NCI-H2107 treated with DMSO at 0.1 percent for 48 hours (cell line): ENCODE measurements around the gene VEGFB.
A peak's percentile ranks its signal among the peaks of the same experiment; 100 is the strongest.

Experiments
- DNase-seq: peaks from one replicate; lab custom pipeline; 2025; ENCODE audit not compliant: unreplicated experiment; lab: John Stamatoyannopoulos, UW

The VEGFB gene, protein sequence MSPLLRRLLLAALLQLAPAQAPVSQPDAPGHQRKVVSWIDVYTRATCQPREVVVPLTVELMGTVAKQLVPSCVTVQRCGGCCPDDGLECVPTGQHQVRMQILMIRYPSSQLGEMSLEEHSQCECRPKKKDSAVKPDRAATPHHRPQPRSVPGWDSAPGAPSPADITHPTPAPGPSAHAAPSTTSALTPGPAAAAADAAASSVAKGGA

DNA sequence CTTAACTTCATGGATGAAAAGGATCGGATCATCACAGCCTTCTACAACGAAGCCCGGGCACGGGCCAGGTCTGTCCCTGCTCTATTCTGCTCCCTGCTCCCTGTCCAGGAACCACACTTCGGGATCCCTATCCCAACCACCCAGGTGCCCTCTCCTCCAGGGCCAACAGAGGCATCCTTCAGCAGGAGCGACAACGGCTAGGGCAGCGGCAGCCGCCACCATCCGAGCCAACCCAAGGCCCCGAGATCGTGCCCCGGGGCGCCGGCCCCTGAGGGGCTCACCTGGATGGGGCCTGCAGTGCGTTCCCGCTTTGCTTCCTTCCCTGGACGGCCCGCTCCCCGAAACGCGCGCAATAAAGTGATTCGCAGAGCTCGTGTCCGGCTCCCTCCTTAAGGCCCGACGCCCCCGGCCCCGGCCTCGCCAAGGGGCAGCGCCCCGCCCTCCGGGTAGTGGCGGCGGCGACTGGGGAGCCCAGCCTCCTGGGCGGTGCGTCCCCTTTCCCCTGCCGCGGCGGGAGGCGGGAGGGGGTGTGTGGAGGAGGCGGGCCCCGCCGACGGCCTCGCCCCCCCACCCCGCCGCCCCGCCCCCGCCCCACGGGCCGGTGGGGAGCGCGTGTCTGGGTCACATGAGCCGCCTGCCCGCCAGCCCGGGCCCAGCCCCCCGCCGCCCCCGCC lies at the start of gene VEGFB:
VEGFB (plus strand) TSS at position 672 of the 674 bp plus-strand sequence. CDS start 250 bp downstream, outside the sequence.
- DNase-seq: no peak

DNA sequence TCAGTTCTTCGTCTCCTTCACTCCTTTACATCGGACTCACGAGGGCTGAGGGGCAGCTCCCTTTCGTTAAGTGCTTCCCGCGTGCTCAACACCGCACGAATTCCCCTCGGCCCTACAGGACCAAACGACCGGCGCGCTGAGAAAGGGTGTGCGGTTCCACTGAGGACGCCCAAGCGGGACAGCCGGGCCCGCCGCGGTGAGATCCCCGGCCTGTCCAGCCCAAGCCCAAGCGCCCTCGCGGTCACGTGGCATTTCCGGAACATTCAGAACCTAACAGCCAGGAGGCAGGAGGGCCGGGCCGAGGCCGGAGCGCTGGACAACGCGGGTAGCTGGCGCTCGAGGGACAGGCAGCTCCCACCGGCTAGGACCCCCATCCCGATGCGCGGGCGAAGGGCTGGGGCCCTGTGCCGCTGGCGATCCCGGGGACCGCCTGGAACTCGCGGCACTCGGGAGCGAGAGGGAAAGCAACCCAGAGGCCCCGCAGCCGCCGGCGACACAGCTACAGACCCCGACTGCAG lies 49.1 kb upstream of the VEGFB start:
- peak; percentile 50 for DNase-seq

DNA sequence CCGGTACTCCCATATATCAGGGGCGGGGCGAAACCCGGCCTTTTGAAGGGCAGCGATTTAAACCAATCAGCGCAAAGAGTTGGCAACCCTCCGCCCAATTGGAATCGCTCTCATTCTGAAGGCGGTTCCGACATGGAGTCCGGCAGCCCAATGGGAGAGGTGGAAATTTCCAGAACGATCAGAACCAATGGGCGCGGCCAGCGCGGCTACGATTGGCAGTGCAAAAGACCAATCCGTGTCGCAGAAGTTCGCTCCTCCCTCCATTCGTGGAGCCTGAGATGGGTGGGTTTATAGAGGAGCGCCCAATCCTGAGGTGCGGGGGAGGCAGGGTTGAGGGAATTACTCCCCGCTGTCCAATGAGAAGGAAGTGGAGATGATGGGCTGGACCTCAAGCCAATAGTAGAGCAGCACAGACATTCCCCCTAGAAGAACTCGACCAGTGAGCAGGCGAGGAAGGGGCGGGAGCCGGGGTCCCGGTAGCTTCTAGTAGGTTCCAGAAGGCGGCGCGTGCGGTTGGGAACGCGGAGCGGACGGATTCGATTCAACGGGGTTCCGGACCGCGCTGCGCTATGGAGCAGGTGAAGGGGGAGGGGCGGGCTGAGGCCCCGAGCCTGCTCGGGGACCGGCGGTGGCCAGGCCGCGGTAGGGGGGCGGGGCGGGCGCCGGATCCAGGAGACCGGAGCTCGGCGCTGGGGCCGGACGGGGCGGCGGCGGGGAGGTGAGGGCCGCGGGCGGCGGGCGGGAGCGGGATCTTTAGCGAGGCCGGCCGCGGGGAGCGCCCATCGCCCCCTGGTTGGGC lies 48.5 kb upstream of the VEGFB start, which contains the start of gene STIP1:
STIP1 (plus strand) TSS at position 479 of the 799 bp plus-strand sequence; CDS start at position 570, 91 bp downstream.
- DNase-seq: peak; percentile 99

DNA sequence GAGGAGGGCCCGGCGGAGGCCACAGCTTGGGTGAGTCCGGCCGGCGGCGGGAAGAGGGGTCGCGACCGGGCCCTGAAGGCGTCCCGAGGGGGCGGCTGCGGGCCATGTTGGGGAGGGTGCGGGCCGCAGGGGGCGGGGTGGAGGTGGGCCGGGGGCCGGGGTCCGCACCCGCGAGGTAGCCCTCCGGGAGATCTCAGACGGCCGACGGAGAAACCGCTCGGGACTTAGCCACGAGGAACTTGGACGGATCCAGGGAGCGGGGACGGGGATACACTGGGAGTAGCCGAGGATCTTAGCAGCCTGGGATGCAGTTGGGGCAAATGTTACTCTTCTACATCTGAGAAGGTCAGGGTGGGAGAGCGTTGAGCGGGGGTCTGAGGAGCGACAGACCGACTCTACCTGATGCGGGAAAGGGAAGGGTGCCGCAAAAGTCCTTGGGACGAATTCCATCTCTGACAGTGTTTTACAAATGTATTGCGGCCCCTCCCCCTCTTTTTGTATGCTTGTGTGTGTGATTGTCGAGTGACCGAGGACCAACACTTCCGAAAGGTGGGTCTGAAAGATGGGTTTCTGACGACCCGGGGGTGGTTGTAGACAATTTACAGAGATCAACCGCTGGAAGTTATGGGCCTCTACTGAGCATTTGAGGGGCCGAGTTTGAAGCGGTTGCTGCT lies 47.8 kb upstream of the VEGFB start:
- no peak for DNase-seq

DNA sequence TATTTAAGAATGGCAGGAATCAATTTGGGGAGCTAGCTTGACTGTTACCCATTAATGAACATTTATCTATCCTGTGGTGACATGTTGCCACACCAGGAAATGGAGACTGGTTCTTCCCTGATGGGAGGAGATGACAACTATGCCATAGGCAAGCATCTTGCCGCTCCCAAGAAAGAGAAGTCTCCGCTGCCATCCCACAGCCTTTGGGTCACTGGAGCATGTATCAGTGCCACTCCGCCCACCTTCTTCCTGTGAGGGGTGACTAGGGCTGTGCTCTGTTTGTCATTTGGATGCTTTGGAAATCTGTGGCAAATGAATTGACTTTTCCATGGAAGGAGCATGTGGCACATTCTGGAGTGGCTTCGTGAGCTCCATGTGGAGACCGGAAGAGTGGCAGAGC lies 42.0 kb upstream of the VEGFB start:
- DNase-seq: no peak

DNA sequence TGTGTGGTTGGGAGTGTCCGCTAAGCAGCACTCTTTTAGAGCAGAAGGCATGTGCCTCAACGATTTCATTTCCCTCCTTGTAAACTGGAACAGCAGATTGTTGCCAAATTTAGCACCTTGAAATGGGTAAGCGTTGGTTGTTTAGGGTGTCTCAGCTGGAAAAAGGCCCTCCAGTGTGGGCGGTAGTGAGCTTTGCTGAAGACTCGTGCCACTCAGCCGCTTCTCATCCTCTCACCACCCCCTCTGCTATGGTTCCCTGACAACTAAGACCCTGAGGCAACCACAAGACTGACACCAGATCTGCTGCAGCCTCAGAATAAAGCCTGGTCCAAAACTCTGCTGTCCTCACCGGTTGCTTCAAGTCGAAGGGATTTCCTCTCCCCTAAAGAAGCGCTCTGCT lies 37.8 kb upstream of the VEGFB start:
- no peak for DNase-seq

DNA sequence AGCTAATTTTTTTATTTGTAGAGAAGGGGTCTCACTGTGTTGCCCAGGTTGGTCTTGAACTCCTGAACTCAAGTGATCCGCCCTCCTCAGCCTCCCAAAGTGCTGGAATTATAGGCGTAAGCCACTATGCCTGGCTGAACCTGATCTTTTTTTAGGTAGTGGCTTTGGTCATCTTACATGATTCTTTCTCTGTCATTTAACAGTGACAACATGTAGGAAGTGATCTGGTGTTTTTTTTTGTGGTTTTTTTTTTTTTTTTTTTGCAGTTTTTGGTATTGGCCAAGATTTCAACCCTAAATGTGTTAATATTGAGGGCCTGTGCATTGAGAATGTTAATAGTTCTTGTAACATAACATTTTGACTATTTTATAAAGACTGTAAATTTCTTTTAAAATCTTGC lies 35.9 kb upstream of the VEGFB start:
- DNase-seq: no peak

DNA sequence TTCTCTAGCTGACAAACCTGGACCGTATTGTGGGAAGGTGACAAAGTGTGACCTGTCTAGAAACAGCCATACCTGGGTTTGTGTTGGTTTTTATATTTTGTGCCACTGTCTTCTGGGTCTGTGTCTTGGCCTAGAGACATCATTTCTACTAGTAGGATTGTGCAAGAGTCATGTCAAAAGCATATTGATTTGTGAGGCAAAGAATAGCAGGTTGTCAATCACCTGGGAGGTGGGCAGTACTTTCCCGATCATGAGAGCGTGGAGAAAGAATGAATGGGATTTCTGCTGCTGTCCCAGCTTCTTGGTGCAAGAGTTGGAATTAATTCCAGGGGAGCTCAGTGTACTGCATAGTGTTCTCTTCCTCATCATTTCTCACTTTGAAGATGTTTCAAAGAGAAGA lies 32.8 kb upstream of the VEGFB start:
- DNase-seq: no peak

DNA sequence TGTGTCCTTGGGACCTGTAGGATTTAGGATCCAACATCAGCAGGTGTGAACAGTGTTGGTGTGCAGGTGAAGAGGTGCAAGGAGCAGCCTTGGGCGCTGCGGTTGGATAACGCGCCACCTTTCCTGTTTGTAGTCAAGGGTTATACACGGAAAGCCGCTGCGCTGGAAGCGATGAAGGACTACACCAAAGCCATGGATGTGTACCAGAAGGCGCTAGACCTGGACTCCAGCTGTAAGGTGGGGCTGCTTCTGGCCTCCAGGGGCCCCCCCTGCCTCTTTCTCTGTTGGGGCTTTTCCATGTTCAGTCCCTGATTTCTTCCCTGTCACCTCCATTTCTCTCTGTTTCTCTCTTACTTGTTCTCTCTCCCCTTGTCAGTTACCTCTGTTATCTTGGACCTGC lies 31.4 kb upstream of the VEGFB start:
- DNase-seq: no peak

DNA sequence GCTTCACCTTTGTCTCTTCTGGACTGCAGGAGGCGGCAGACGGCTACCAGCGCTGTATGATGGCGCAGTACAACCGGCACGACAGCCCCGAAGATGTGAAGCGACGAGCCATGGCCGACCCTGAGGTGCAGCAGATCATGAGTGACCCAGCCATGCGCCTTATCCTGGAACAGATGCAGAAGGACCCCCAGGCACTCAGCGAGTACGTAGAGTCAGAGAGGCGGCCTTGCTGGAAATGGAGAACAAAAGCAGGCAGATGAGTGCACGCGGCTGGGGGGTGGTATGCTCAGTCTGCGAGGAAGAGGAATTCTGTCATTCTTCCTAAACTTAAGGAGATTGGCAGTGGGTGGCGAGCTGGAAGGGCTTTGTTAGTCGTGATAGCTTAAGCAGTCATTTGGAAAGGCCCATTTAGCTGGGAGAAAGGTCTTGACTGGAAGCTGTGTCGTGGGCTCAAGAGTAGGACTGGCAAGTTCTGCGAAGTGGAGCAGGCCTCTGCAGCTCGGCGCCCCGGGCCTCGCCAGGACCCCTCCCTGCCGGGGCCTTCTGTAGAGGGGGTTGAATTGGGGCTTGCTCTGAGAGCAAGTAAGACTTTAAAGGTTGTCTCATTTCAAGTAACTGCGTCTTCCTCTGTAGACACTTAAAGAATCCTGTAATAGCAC lies 30.8 kb upstream of the VEGFB start:
- DNase-seq: no peak

DNA sequence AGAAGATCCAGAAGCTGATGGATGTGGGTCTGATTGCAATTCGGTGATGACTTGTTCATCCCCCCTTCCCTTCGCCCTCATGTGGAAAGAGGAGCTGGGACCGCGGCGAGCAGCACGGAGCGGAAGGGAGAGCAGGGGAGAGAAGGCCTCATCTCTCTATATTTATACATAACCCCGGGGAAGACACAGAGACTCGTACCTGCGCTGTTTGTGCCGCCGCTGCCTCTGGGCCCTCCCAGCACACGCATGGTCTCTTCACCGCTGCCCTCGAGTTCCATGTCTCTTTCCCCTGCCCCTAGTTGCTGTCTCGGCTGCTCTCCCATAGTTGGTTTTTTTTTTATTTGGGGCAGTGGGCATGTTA lies 30.3 kb upstream of the VEGFB start:
- no peak for DNase-seq

DNA sequence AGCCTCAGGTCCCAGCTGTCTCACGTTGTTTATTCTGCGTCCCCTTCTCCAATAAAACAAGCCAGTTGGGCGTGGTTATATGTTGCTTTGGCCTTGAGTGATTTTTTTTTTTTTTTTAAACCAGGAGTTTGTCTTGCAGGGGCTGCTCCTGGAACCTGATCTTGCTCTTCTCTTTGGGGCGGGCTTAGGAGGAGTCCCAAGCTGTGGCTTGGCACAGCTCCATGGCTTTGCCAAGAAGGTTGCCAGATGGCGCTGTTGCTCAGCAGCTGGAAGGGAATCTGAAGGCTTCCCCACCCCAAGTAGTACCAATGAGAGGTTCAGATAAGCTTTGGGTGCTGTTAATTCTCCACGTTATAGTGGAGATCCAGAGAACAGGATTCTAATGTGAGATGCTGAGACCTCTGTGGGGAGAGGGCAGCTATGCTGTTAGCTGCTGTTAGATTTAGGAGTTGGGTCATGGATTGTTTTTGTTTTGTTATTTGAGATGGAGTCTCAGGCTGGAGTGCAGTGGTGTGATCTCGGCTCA lies 29.9 kb upstream of the VEGFB start:
- DNase-seq: peak; percentile 91

DNA sequence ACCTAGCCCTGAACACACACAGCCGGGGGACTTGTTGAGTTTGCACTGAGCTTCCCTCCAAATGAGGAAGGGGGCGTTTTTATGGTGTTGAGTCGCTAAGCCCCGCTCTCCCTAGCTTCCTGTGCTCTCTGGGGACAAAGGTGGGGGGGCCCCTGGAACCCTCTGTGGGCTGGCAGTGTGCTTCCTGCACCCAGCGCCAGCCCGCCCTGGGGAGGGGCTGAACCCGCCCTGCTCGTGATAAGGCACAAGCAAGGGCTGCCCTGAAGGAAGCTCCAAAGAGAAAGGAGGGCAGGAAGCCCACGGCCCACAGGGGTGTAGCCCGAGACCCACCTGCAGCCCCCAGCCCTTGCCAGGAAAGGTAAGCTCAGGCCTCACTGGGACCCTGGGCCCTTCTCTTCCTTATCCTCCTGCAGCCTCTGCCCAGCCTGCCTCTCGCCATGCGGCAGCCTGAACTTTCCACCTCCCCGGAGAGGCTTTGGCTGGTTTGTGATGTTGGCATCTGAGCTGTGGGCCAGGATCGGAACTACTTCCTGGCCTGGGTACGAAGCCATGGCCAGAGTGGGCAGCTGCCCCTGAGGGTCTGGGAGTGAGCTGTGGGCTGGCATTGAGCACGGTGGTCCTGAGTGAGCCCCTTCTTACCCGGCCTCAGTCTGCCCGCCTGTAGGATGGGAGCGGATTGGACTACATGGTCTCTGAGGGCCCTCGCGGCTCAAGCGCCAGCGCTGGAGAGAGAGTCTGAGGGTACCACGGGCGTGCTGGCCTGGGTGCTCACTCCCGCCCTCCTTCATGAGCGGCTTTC lies 27.7 kb upstream of the VEGFB start, which contains the start of gene FERMT3:
FERMT3 (plus strand) TSS at position 265 of the 799 bp plus-strand sequence. CDS start 644 bp downstream, outside the sequence.
- DNase-seq: no peak

DNA sequence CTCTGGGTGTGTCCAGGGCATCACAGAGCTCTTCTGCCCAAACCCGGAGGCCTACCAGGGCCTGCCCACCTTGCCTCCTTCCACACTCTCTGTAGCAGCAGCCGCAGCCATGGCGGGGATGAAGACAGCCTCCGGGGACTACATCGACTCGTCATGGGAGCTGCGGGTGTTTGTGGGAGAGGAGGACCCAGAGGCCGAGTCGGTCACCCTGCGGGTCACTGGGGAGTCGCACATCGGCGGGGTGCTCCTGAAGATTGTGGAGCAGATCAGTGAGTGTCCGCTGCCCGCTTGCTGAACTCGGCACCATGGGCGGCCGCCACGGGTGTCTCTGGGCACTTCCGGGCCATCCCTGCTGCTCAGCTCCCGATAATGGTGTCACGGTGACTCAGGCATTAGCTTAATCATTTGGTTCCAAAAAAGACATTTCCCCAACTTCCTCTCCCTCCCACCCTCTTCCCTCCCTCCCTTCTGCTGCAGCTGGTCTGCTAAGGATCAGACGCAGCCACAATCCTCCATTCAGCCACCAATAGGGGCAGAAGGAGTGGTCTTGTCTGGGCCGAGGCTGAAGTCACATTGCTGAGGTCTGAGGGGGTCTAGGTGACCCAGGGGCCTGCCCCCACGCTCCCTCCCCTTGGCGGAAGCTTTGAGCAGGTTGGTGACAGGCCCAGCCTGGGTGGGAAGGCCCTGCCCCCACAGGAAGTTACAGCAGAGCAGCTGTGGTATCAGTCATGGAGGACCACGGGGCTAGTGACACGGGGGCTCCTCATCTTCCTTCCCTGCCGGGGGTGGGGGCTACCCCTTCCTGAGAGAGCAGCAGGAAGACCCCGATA lies 26.9 kb upstream of the VEGFB start:
- no peak for DNase-seq

DNA sequence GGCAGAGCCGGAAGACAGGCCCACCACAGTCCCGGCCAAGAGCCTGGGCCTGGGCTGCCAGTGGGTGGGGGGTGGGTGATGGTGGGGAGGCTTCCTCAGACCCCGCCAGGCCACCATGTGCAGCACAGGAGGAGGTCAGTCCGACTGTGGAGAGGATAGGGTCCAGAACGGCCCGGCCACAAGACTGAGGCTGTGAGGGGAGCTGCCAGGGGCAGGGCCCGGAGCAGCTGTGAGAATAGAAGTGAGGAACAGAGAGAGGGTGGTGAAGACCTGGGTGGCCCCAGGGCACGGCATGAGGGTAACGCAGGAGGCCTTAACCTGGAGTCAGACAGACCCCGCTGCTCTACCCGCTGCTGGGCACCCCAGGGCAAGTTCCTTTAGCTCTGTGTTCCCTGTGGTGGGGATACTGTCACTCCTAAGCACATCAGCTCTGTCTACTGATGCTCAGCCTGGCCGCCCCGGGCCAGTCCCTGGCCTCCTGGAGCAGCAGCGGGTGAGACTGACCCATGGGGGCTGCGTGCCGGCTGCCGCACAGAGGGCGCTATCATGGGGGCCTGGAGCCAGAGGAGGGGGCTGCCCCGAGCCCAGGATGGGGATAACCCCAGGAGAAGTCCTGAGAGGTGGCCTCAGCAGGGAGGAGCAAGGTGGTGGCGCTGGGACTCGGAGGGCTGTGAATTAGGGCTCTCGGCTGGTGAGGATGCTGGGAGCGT lies 26.1 kb upstream of the VEGFB start:
- no peak for DNase-seq

DNA sequence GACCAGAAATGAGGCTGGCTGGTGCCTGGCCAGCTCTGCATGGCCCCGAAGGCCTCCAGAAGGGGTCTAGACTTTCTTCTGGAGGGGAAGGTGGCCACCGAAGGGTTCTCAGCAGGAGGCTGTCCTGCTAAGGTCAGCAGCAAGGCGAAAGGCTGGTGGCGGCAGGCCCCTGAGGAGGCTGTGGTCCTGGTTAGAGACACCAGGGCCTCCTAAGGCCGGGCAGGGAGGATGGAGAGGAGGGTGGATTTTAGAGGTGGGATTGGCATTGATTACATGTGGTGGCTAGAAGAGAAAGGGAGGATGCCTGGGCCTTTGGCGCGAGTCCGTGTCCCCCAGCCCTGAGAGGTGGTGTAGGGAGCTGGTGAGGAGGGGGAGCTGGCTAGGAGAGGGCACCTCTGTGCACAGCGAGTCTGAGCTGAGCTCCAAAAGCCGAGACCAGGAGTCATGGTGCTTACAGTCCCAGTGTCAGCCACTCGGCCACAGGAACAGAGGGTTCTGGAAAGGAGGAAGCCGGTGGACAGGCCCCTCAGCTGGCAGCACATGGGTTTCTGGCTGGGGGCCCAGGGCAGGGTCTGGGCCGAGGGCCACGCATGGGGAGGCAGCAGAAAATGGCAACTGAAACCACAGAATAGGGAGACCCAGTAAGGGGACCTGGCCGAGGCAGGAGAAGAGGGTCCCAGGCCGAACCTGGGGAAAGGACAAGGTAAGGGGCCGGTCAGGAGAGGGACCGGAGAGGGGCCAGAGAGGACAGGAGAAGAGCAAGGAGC lies 25.4 kb upstream of the VEGFB start:
- DNase-seq: no peak

DNA sequence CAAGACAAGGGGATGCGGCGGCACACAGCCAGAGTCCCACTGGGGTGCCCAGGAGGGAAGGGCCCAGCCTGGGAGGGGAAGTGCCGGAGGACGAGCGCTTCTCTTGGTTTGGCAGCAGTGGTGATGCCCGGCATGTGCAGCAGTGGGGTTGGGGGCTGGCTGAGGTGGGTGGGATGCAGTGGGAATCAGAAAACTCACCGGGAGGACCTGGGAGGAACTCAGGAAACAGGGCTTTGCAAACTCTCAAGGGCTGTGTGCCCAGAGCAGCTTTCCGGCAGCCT lies 24.9 kb upstream of the VEGFB start:
- no peak for DNase-seq
